Peyer's patch (tissue), 4 donors: ENCODE measurements around the gene TMEM51.

Experiments used
- POLR2A ChIP-seq, 2 donors: fragments of 450-650 bp; IDR thresholded peaks; one replicate each; pipeline ENCODE4 v1.5.1; 2017; ENCODE audit warnings: antibody characterized with exemption in 2 of 2, mild to moderate bottlenecking in 2 of 2, moderate library complexity in 2 of 2
- TF ChIP-seq, protein P1 (sequence below), 6 experiments: fragments of 450-650 bp in 4 of 6; fragments of 200-600 bp in 2 of 6; sonication (generic) in 1 of 6; IDR thresholded peaks; one replicate each; pipeline ENCODE4 v1.5.1; 2017 to 2019; ENCODE audit warnings: antibody characterized with exemption in 6 of 6, mild to moderate bottlenecking in 3 of 6, moderate library complexity in 1 of 6

DNA sequence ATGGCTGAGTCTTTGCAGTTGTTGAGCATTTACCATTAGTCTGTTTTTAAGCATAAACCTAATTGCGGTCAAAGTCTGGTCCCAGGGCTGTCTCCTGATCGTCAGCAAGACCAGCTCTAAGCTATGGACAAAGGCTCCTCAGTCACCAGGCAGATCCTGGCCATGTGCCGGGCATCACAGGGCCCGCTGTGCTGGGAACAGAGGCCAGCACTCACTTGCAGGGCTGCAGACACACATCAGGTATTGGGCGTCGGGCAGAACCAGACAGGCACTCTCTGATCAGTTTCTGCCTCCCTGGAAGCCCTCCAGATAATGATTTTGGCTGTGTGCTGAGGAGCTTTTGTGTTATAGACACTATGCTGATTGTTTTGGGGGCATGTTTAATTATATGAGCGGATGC, 26.6 kb downstream of the TMEM51 start:
- TF ChIP-seq, protein P1, sequence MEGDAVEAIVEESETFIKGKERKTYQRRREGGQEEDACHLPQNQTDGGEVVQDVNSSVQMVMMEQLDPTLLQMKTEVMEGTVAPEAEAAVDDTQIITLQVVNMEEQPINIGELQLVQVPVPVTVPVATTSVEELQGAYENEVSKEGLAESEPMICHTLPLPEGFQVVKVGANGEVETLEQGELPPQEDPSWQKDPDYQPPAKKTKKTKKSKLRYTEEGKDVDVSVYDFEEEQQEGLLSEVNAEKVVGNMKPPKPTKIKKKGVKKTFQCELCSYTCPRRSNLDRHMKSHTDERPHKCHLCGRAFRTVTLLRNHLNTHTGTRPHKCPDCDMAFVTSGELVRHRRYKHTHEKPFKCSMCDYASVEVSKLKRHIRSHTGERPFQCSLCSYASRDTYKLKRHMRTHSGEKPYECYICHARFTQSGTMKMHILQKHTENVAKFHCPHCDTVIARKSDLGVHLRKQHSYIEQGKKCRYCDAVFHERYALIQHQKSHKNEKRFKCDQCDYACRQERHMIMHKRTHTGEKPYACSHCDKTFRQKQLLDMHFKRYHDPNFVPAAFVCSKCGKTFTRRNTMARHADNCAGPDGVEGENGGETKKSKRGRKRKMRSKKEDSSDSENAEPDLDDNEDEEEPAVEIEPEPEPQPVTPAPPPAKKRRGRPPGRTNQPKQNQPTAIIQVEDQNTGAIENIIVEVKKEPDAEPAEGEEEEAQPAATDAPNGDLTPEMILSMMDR (IDR thresholded peaks at IDR 0.05) = no peak
- no peak for TF ChIP-seq POLR2A (IDR thresholded peaks at IDR 0.05)
